ENCODE results near the gene PLXNC1. TPM values are rescaled to one million over a fixed set of nuclear protein-coding genes. Genes with fewer than 3 reads are reported as not detected.

Gene PLXNC1
- total RNA-seq, 1 experiment from 2014 or later, result 0.30 TPM

DNA sequence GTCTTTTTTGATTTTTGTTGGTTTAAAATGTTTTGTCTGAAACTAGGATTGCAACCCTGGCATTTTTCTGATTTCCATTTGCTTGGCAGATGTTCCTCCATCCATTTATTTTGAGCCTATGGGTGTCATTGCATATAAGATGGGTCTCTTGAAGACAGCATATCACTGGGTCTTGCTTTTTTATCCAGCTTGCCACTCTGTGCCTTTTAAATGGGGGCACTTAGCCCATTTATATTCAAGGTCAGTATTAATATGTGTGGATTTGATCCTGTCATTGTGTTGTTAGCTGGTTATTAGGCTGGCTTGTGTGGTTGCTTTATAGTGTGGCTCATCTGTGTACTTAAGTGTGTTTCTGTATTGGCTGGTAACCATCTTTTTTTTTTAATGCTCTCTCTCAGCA, 171.7 kb downstream of the PLXNC1 start:
- Histone ChIP-seq H3K27ac (ENCODE audit: low read depth, low read length, poor library complexity, severe bottlenecking) (no peak overlapping the region), H3K9me3 (ENCODE audit: low read depth, low read length, poor library complexity, severe bottlenecking) (peaks cover 39% of the 10 kb centered on the region), H3K4me3 (ENCODE audit: low read depth, low read length, poor library complexity, severe bottlenecking) (no peak overlapping the region), H3K36me3 (ENCODE audit: insufficient read depth, low read length, poor library complexity, severe bottlenecking) (peaks cover 23% of the 10 kb centered on the region), H3K27me3 (replicated peaks; ENCODE audit: insufficient read depth, low read depth, low read length, poor library complexity) (no peaks in the 10 kb centered on the region), H3K4me1 (ENCODE audit: insufficient read depth, low read length, poor library complexity, severe bottlenecking) (no peaks in the 10 kb centered on the region)
- BruUV-seq (replicated peaks), result no TSS peak
- TF ChIP-seq, protein P1, sequence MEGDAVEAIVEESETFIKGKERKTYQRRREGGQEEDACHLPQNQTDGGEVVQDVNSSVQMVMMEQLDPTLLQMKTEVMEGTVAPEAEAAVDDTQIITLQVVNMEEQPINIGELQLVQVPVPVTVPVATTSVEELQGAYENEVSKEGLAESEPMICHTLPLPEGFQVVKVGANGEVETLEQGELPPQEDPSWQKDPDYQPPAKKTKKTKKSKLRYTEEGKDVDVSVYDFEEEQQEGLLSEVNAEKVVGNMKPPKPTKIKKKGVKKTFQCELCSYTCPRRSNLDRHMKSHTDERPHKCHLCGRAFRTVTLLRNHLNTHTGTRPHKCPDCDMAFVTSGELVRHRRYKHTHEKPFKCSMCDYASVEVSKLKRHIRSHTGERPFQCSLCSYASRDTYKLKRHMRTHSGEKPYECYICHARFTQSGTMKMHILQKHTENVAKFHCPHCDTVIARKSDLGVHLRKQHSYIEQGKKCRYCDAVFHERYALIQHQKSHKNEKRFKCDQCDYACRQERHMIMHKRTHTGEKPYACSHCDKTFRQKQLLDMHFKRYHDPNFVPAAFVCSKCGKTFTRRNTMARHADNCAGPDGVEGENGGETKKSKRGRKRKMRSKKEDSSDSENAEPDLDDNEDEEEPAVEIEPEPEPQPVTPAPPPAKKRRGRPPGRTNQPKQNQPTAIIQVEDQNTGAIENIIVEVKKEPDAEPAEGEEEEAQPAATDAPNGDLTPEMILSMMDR (conservative IDR thresholded peaks at IDR 0.05; ENCODE audit: low read depth, low read length), result no peak
- TF ChIP-seq EZH2 (IDR thresholded peaks at IDR 0.05; ENCODE audit: borderline replicate concordance, low read depth, low read length, poor library complexity, severe bottlenecking), result no peak
- DNase-seq (ENCODE audit: low spot score), result no peak
- CTCF ChIA-PET, result no interaction called here
- intact Hi-C loops (cut with micrococcal nuclease; ENCODE audit: unreplicated experiment), result no loop called here
- POLR2A ChIA-PET (ENCODE audit: low non-redundant PET), result no interaction called here

DNA sequence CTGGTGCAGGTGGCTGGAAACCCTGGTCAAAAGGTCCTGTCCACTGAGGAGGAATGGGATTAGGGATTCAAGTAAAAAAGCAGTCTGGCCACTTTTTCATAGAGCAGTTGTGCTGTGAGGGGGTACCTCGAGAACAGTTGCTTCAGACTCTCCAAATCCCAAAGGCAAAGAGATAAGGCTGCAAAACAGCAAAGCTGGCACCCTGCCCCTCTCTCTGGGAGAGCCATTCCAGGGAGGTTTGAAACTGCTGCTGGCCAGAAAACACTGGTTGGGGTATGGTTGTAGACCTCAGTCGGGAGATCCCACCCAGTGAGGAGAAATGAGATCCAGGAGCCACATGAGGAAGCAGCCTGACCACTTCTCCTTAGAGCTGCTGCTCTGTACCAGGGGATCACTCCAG, 174.0 kb downstream of the PLXNC1 start:
- CTCF ChIA-PET, result no interaction called here
- POLR2A ChIA-PET (ENCODE audit: low non-redundant PET), result no interaction called here

DNA sequence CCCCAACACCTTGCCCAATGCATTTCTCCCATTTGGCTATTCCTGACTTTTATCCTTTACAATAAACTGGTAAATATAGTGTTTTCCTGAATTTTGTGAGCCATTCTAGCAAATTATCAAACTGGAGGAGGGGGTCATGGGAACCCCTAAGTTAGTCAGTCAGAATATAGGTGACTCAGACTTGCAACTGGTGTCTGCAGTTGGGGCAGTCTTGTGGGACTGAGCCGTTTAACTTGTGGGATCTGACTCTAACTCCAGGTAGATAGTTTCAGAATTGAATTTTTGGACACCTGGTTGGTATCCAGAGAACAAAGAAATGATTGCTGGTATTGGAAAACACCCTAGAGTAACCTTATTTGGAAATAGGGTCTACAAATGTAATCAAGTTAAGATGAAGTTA, 177.9 kb downstream of the PLXNC1 start:
- no peak for DNase-seq (ENCODE audit: low spot score)
- no TSS peak for BruUV-seq (replicated peaks)
- ChIA-PET POLR2A (ENCODE audit: low non-redundant PET) (no interaction called here), CTCF (no interaction called here)
- Histone ChIP-seq H3K9me3 (ENCODE audit: low read depth, low read length, poor library complexity, severe bottlenecking) (peaks cover 3% of the 10 kb centered on the region), H3K36me3 (ENCODE audit: insufficient read depth, low read length, poor library complexity, severe bottlenecking) (peaks cover 11% of the 10 kb centered on the region), H3K27ac (ENCODE audit: low read depth, low read length, poor library complexity, severe bottlenecking) (no peak overlapping the region), H3K4me1 (ENCODE audit: insufficient read depth, low read length, poor library complexity, severe bottlenecking) (no peaks in the 10 kb centered on the region), H3K27me3 (replicated peaks; ENCODE audit: insufficient read depth, low read depth, low read length, poor library complexity) (no peaks in the 10 kb centered on the region), H3K4me3 (ENCODE audit: low read depth, low read length, poor library complexity, severe bottlenecking) (no peak overlapping the region)
- no peak for TF ChIP-seq EZH2 (IDR thresholded peaks at IDR 0.05; ENCODE audit: borderline replicate concordance, low read depth, low read length, poor library complexity, severe bottlenecking)
- TF ChIP-seq, protein P1 (conservative IDR thresholded peaks at IDR 0.05; ENCODE audit: low read depth, low read length), result no peak
- intact Hi-C loops (cut with micrococcal nuclease; ENCODE audit: unreplicated experiment), result no loop called here

More for the DNA sequence above, 174.0 kb downstream of the PLXNC1 start:
- Histone ChIP-seq H3K27ac (ENCODE audit: low read depth, low read length, poor library complexity, severe bottlenecking) (no peak overlapping the region), H3K9me3 (ENCODE audit: low read depth, low read length, poor library complexity, severe bottlenecking) (peaks cover 34% of the 10 kb centered on the region), H3K36me3 (ENCODE audit: insufficient read depth, low read length, poor library complexity, severe bottlenecking) (peaks cover 23% of the 10 kb centered on the region), H3K4me1 (ENCODE audit: insufficient read depth, low read length, poor library complexity, severe bottlenecking) (no peaks in the 10 kb centered on the region), H3K27me3 (replicated peaks; ENCODE audit: insufficient read depth, low read depth, low read length, poor library complexity) (no peaks in the 10 kb centered on the region), H3K4me3 (ENCODE audit: low read depth, low read length, poor library complexity, severe bottlenecking) (no peak overlapping the region)
- no peak for DNase-seq (ENCODE audit: low spot score)
- no TSS peak for BruUV-seq (replicated peaks)
- intact Hi-C loops (cut with micrococcal nuclease; ENCODE audit: unreplicated experiment), result no loop called here
- no peak for TF ChIP-seq EZH2 (IDR thresholded peaks at IDR 0.05; ENCODE audit: borderline replicate concordance, low read depth, low read length, poor library complexity, severe bottlenecking)
- TF ChIP-seq, protein P1 (conservative IDR thresholded peaks at IDR 0.05; ENCODE audit: low read depth, low read length), result no peak
